Measurements from ENCODE around the gene GLT8D2.
A peak's percentile ranks its signal among the peaks of the same experiment; 100 is the strongest.

The GLT8D2 gene, protein sequence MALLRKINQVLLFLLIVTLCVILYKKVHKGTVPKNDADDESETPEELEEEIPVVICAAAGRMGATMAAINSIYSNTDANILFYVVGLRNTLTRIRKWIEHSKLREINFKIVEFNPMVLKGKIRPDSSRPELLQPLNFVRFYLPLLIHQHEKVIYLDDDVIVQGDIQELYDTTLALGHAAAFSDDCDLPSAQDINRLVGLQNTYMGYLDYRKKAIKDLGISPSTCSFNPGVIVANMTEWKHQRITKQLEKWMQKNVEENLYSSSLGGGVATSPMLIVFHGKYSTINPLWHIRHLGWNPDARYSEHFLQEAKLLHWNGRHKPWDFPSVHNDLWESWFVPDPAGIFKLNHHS

GRCh38 chr12:104049903-104050356 is at the start of gene GLT8D2:
TSS of gene GLT8D2 (minus strand) at chr12:104050187. CDS start at chr12:104019648, 30,539 bp downstream.
- DNase-seq (ENCODE audit: low spot score), result no peak

DNA sequence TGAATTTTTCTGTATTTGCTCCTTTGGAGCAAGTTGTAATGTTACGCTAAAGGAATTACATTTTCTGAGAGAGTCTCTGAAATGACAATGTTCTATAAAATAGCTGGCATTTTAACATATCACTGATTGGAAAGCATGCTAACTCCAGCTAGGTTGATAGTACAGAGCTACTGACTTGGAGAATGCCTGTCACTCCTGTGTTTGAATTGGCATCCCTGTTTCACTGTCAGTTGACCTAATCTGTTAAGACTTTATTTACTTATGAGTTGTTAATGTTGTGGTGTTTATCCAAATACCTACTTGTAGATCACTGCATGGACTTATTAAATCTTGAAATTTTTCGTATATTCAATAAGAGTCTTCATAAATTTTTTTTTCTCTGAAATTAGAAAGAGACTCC is 48.0 kb upstream of the GLT8D2 start:
- DNase-seq (ENCODE audit: low spot score), result no peak

DNA sequence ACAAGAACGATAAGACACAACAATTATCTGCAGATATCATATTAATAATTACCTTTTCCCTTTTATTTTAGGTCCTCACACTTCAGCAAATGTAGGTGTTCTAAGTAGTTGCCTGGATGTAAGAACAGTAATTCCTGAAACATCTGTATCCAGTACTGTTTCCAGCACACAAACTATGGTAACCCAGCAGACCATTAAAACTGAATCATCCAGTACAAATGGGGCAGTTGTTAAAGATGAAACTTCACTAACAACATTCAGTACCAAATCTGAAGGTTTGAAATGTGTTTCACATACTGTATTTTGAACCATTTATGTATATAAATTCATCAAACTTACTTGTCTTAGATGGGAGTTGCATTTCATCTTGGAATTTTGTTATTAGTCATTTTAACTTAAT is 45.3 kb upstream of the GLT8D2 start:
- no peak for DNase-seq (ENCODE audit: low spot score)

DNA sequence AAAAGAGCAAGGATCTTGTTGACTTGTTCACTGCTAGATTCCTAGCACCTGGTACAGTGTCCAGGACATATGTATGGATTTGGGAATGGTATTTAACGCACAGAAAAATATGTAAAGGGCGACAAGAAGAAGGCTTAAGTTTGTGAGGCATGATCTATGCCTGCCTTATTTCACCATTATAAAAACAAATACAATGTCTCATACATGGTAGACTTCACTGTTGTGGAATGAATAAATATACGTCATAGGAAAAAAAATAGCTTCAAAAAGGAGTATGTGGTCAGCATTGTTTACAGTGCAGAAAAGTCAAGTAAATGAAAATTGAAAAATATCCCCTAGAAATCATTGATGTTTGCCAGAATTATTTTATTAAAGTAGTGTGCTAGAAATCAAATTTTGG is 44.3 kb upstream of the GLT8D2 start:
- no peak for DNase-seq (ENCODE audit: low spot score)

DNA sequence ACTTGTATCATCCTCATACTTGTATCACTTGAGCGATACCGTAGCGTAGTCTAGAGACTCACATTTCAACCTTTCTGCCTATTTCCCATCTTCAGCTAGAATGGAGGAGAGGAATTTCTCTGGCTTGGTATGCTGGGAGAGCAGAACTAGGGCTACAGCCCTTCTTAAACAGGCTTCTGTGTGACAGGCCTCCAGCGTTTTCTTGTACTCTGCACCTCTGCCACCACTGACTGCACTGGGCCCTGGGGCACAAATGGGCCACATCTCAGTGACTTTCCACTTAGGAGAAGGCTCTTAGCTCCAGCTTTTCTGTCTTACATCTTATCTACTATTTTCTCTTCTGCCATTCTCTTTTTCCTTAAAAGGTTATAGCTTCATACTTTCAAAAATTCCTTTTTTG is 41.1 kb upstream of the GLT8D2 start:
- no peak for DNase-seq (ENCODE audit: low spot score)

DNA sequence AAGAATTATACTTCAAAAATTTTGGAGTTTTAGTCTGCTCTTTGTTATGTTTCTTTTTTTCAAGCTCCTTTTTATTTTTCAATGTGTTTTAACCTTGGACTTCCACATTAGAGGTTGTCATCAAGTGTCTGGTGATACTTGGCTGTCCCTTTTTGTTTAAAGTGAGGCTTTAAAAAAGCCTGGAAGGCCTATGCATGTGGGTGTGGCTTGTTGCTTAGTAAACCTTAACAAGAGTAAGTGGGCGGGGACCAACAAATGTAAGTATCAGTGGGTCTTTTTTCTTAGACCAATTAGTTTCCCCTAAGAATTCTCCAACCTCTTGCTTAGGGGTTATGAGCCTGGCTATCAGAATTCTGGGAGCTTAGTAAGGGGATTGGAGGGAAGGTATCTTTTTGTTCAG is 40.7 kb upstream of the GLT8D2 start:
- DNase-seq (ENCODE audit: low spot score), result no peak

DNA sequence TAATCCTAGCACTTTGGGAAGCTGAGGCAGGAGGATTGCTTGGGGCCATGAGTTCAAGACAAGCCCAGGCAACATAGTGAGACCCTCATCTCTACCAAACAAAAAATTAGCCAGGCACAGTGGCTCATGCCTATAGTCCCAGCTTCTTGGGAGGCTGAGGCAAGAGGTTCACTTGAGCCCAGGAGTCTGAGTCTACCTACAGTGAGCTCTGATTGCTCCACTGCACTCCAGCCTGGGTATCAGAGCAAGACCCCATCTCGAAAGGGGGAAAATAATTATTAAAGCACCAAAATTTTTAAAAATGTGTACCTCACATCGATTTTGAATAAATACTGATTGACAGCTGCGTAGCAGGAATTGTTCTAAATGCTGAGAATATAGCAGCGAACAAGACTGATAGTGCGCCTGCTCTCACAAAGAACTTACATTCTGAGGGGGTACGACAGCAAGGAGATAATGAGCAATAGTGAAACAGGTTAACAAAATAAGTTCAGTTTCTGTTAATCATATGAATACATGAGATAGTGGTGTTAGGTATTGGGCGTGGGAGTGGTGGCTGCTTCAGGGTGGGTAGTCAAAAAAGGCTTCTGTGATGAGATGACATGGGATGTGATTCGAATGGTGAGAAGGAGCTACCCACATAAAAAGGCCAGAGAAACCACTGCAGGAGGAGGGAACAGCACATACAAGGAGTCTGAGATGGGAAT is 33.9 kb upstream of the GLT8D2 start:
- DNase-seq (ENCODE audit: low spot score), result no peak

- no peak for DNase-seq (ENCODE audit: low spot score)
Observed at GRCh38 chr12:104080764-104081163, 30.8 kb upstream of the GLT8D2 start.

DNA sequence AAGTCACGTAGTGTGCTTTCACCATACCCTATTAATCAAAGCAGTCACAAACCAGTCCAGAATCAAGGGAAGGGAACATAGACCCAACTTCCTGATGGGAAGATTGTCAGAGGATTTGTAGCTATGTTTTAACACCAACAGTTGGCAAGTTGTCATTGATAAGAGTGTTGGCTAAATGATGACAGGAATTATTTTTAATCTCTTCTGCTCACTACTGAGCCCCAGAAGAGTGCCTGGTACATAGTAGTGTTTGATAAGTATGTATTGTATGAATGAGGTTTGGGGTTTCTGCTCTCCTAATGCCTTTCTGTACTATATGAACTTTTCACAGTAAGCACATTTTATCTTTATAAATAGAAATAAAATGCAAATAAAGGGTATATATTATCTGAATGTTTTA is 29.0 kb upstream of the GLT8D2 start:
- no peak for DNase-seq (ENCODE audit: low spot score)

DNA sequence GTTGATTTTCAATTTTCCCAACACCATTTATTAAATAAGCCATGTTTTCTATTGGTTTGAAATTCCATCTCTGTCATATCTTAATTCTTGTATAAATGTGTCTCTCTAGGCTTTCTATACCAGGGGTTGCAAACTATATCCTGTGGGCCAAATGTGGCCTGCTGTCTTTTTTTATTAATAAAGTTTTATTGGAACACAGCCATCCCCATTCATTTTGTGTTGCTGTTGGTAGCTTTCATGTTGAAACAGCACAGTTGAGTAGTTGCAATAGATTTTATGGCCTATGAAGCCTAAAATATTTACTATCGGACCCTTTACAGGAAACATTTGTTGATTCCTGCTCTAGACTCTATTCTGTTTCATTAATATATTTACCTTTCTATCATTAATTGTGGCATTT is 23.7 kb upstream of the GLT8D2 start:
- DNase-seq (ENCODE audit: low spot score), result no peak

DNA sequence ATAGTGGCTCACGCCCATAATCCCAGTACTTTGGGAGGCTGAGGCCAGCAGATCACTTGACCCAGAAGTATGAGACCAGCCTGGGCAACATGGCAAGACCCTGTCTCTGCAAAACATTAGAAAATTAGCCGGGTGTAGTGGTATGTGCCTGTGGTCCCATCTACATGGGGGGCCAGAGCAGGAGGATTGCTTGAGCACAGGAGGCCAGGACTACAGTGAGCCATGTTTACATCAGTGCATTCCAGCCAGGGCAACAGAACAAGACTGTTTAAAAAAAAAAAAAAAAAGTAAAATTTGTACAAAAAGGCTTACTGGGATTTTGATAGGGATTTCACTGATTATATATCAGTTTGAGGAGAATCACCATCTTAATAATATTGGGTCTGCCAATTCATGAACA is 22.1 kb upstream of the GLT8D2 start:
- no peak for DNase-seq (ENCODE audit: low spot score)

- peak; percentile 15 for DNase-seq (ENCODE audit: low spot score)
Observed at GRCh38 chr12:104064842-104065427, 14.9 kb upstream of the GLT8D2 start.

DNA sequence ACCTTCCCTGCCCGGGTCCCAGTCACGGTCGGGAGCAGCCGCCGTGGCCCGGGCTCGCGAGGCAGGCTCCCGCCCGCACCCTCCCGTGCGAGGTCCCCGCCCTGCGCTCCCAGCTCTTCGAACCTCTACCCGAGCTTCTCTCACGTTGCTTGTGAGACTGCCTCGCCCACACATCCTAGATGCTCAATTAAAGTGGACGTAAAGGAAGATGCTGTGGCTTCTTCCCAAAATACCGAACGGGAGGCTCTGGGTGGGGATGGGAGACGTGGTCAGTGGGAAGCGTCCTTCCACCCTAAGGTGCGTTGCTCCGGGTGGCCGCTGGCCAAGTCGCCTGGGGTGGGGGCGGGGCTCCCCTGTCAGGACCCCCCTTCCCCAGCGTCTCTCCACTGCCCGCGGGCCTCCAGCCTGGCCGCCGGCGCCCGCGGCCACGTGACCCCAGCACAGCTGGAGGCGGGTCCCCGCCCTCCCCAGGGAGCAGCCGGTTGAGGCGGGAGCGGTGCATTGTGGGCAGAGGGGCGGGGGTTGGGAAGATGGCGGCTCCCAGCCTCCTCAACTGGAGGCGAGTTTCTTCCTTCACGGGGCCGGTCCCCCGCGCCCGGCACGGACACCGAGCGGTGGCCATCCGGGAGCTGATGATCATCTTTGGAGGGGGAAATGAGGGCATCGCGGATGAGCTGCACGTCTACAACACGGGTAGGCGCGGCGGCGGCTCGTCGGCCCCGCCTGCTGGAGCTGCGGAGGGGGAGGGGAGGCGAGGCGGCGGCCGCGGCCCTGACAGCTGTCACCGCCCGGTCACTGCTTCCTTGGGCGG is 14.2 kb upstream of the GLT8D2 start, which contains the start of gene HCFC2:
Gene HCFC2 (plus strand): TSS at position 501 of the 811 bp plus-strand sequence. CDS start 30 bp downstream, at position 531.
- DNase-seq (ENCODE audit: low spot score), result peak; percentile 83

DNA sequence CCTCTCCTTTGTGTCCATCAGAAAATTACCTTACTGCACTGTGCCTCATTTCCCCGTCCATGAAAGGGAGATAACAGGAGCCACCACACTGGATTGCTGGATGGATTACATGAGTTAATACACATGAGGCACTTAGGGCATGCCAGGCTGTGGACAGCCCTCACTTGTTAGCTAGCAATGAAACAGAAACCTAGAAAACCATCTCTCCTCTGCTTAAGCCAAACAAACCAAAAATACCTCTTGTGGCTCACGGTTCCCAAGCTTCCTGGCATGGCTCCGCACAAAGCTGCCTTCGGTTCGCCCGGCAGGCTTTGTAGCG is 13.7 kb upstream of the GLT8D2 start:
- peak; percentile 27 for DNase-seq (ENCODE audit: low spot score)

- DNase-seq (ENCODE audit: low spot score), result no peak
Observed at GRCh38 chr12:104060791-104061190, 10.8 kb upstream of the GLT8D2 start.

- no peak for DNase-seq (ENCODE audit: low spot score)
Observed at GRCh38 chr12:104059963-104060362, 10.0 kb upstream of the GLT8D2 start.

DNA sequence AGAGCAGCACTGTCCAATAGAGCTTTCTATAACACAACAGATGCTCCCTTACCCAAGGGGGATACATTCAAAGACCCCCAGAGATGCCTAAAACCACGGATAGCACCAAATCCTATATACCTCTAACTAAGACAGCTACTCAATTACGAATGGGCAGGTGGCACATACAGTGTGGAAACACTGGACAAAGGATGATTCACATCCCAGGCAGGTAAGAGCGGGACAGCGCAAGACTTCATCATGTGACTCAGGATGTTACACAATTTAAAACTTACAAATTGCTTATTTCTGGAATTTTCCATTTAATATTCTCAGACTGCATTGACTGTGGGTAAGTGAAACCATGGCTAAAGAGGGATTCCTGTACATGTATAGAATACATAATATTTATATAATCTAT is 8.8 kb upstream of the GLT8D2 start:
- no peak for DNase-seq (ENCODE audit: low spot score)

- peak; percentile 34 for DNase-seq (ENCODE audit: low spot score)
Observed at GRCh38 chr12:104057771-104058197, 7.8 kb upstream of the GLT8D2 start.

DNA sequence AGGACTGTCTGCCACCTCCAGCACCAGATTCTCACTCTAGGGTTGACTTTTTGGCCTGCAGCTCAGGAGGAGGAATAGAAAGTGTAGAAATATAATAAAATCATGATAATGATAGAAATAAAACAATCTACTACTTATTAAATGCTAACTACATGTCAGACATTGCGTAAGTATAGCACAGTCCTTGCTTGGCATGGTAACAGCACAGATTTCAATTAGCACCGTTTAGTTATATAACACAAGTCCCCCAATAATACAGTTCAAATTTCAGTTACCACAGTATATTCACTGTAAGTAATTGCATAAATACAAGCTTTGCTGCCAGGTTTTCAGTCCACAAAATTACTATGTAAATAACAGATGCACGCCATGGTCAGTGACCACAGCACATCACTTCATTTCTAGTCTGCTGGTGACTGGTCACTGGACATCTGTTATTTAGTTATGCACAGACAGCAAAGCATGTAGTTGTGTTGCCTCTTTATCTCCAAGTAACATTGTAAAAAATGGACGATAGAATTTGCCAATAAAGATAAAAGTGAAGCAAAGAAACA is 6.5 kb upstream of the GLT8D2 start:
- DNase-seq (ENCODE audit: low spot score), result no peak

- no peak for DNase-seq (ENCODE audit: low spot score)
Observed at GRCh38 chr12:104055686-104056388, 5.8 kb upstream of the GLT8D2 start.

GRCh38 chr12:104054681-104055346 is 4.8 kb upstream of the GLT8D2 start:
- DNase-seq (ENCODE audit: low spot score), result no peak

All from kidney capillary endothelial cell (primary cell).